Kidney glomerular epithelial cell (primary cell): Measurements from ENCODE around the gene ZNF367.
"Not testable (repeated sequence)": the region's sequence is repeated elsewhere in the genome, so short reads cannot be mapped to it uniquely, and the experiment has no call there.

Experiments used
- DNase-seq: peaks from one replicate; lab custom pipeline; 2025; lab: John Stamatoyannopoulos, UW

The ZNF367 gene

GRCh38 chr9:96400132-96400910 lies 17.8 kb downstream of the ZNF367 start:
- DNase-seq, result no peak

- DNase-seq, result no peak
Observed at GRCh38 chr9:96399325-96399633, 18.9 kb downstream of the ZNF367 start.

DNA sequence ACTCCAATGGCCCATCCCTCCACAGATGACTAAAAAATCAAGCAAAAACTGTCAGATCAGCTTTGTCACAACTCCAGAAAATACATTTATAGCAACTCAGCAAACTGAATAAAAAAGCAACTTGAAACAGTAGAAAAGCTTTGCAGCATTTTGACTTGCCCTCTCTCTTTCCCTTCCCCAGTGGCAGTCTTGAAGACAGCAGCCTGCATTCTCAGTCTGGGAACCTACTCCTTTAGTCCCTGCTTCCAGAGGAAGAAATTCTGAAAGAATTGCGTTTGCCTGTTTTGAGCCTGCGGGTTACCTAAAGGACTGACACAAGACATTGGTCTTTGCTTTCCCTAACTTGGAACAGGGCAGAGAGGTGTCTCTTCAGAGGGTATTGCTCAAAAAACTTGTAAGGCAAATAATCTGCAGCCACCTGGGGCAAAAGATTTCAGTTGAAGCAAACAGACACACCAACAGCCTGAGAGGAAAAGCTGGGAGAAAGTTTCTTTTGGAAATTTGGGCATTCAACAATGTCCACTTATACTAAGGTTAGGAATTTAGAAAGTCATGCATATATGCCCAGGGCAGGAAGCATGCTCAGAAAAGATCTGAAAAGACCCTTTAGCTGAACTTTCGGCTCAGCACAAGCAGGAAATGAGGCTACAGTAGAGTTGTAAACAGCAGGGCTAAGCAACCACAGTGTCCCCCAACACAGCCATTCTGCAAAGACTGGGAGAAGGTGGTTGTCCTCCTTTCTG lies 19.4 kb downstream of the ZNF367 start:
- no peak for DNase-seq

DNA sequence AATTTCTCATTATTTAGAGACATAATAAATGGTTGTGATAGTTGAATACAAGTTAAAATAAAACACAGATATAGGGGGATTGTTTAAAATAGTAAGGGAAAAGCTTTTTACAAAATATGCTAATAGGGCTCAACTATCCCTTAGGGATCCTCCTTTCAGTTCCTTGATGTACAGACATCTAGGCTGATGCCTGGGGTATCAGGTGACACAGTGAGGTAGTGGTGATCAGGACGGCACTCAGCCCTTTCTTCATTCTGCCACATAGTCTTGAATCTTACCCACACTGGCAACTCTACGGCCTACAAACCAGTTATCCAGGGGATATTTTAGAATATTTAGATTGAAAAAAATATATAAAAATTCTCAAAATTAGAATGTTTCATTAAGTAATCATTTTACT lies 22.2 kb downstream of the ZNF367 start:
- no peak for DNase-seq

DNA sequence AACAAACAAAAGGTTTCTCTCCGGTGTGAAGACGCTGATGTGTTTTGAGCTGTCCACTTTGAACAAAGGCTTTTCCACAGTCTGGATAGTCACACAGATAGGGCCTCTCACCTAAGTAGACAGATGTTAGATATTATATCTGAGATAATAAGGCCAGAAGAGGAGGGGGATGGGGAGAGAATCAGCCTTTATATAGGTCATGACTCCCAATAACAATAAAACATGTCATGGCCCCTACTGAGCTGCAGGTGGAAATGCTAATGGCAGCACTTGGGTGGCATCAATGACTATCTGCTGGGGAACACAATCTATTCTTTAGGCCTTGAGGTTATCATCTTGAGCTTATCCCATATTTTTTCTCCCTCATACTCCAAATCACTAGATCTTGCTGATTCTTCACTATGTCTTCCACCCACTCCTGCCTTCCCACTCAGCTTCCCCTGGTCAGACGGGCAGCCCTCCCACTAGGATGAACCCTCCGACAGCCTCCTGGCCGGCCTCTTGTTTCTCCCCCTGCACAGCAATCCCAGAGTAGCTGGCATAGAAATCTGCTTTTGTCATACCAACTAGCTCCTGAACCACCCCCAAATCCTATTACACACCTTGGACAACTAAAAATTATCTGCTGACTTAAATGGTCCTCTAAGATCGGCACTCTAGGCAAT lies 23.2 kb downstream of the ZNF367 start:
- no peak for DNase-seq

- DNase-seq, result no peak
Observed at GRCh38 chr9:96392263-96392662, 25.9 kb downstream of the ZNF367 start.

GRCh38 chr9:96391021-96391765 lies 27.0 kb downstream of the ZNF367 start:
- no peak for DNase-seq

- no peak for DNase-seq
Observed at GRCh38 chr9:96388144-96388543, 30.0 kb downstream of the ZNF367 start.

GRCh38 chr9:96386157-96386556 lies 32.0 kb downstream of the ZNF367 start:
- no peak for DNase-seq

DNA sequence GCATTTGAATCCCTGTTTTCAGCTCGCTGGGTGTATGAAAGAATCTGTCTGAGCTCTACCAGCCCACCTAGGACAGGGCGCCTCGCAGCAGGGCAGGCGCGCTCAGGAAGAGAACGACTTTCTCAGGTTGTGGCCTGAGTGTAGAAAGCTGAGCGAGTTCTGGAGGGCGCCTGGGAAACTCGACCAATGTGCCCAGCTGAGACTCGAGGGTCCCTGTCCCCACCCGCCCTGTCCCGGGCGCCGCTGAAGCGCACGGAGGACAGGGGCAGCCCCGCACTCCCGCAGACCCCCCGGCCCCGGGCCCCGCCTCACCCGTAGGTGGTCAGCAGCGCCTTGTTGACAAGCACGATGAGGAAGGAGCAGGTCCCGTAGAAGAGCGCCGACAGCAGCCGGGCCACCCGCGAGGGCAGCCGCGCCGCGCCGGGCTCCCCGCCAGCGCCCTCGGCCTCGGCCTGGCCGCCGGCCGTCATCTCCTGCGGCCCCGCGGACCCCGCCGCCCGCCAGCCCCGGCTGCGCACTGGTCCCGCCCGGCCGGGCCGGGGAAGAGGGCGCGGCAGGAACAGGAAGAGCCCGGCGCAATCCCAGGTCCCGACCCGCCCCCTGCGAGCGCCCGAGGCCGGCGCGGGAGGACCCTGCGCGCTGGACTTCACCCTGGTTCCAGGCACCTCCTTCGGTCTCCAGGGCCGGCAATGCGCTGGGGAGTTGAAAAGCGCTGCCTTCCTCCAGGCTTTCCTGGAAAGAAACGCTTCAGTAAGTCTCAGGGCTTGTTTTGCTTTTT lies 34.8 kb downstream of the ZNF367 start, which contains the start of gene SLC35D2:
Gene SLC35D2, minus strand, starts transcription at position 547 of the 778 bp plus-strand sequence. Its CDS starts 77 bp downstream, at position 470.
- peak; percentile 18 for DNase-seq

- no peak for DNase-seq
Observed at GRCh38 chr9:96382839-96383164, 35.4 kb downstream of the ZNF367 start.

- no peak for DNase-seq
Observed at GRCh38 chr9:96382175-96382574, 36.0 kb downstream of the ZNF367 start.

DNA sequence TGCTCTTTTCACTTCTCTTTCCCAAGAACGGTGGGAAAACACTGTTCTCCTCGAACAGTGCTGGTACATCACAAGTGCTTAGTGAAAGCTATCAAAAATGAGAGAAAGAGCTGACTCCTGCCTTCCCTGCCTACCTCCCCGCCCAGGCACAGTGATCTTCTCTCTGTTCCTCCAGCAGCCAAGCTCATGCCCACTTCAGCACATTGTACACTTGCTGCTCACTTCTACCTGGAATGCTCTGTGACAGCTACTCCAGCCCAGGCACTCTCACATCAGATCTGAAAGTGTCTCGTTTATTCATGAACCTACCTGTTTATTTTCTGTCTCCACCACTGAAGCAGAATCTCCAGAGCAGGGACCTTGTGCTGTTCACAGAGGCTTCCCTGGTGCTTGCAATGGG lies 36.5 kb downstream of the ZNF367 start:
- no peak for DNase-seq

- DNase-seq, result no peak
Observed at GRCh38 chr9:96381125-96381524, 37.0 kb downstream of the ZNF367 start.

DNA sequence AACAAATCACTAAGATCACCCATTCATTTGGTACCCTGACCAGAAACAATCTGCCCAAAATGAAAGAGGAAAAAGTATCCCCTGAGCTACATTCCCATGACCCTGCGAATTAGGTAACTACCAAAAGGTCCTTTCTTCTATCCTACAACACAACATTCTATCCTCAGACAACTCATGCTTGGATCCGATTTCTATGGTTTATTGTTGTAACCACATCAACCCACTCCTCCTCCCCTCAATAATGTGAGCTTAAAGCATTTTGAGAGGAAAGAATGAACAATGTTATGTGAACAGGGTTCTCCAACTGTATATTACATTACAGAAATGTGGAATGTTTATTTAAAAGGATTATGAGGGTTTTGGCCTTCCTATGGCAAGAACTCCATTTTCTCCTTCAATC lies 38.7 kb downstream of the ZNF367 start:
- no peak for DNase-seq

DNA sequence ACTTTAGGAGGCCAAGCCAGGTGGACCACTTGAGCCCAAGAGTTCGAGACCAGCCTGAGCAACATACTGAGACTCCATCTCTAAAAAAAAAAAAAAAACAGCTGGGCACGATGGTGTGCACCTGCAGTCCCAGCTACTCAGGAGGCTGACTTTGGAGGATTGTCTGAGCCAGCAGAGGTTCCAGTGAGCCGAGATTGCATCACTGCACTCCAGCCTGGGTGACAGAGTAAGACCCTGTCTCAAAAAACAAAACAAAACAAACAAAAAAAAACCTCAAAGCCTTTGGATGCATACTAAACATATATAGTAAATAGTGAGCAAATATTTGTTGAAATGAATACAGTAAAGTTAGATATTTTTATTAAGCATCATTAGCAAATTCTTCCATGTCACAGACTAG lies 40.0 kb downstream of the ZNF367 start:
- no peak for DNase-seq

GRCh38 chr9:96376891-96377874 lies 41.0 kb downstream of the ZNF367 start:
- peak; percentile 73 for DNase-seq

DNA sequence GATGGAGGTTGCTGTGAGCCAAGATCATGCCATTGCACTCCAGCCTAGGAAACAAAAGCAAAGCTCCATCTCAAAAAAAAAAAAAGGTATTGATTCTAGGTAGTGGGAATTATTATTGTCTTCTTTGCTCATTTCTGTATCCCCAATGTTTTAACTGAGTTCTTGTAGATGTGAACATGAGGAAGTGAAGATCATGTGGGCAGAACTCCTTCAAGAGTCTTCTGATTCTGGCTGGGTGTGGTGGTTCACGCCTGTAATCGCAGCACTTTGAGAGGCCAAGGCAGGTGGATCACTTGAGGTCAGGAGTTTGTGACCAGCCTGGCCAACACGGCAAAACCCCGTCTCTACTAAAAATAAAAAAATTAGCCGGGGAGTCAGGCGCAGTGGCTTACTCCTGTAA lies 42.7 kb downstream of the ZNF367 start:
- not testable (repeated sequence) for DNase-seq

DNA sequence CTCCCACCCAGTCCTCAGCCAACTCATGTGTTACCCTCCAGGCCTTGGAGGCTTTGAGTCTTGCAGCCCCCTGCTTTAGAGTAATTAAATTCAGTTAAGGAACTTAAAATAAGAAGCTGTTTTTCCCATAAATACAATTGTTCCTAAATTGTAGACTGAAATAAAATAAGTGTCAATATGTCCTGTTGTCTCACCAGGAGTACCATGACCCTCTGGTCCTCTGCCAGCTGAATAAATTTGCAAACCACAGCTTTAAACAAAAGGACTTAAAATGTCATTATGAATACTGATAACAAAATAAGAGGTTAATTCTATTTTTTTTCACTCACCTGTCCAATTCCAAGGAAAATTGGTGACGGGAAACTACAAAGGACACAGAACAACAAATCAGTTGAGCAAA lies 50.2 kb downstream of the ZNF367 start:
- DNase-seq, result no peak

DNA sequence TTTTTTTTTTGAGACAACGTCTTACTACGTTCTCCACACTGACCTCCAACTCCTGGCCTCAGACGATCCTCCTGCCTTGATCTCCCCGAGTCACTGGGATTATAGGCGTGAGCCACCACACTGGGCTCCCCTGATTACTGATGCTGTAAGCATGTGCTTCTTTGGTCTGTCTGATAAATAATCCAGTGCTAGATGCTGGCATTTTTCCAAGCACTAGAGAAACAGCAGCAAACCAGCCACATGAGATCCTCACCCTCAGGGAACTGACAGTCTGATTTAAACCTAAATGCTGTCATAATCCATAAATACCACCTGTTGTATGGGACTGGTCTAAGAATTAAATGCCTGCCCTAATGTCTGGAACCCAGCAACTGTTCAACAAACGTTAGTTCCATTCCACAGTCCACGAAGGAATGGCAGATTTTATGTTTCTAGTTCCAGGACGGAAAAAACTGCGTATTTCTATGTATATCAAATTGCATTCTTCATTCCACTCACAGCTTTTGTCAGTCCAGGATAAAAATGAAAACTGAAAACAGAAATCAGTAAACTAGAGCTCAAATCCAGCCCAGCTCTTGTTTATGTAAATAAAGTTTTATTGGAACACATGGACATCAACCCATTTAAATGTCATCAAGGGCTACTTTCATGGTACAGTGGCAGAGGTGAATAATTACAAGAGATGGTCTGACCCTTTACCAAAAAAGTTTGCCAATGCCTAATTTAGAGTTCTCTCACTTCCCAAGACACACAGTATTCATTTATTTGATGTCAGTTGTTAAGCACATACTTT lies 54.8 kb downstream of the ZNF367 start:
- DNase-seq, result no peak
